Measurements from ENCODE around the gene URAD.
A peak's percentile ranks its signal among the peaks of the same experiment; 100 is the strongest.

The URAD gene

DNA sequence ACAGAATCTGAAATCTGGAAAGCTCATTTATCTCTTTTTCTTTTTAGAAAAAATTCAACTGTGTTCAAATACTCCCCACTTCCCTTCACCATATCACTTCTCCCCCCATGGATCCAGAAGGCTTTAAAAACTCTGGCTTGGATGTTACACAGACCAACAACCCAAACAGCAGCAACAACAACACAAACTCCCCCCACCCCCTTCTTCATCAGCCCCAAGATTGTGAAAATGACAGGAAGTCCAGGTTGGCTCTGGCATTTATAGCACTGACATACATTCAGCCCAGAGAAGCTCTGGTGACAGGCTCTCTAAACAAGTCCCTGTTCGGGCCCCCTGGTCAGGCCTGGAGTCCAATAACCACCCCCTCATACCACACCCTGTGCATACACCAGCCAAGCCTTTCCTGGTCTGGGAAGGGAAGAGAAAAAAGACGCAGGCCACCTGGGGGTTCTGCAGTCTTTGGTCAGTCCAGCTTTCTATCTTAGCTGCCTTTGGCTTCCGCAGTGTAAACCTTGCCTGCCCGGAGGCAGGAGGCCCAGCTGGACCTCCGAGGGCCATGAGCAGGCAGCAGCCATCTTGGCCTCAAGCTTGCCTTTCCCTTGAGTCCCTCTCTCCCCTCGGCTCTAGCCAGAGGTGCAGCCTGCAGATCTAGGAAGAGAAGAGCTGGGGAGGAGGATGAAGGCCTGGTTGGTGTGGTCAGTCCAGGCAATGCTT is 26.2 kb downstream of the URAD start:
- Histone ChIP-seq H3K27ac (ENCODE audit: low read depth, low read length) (no peak overlapping the region), H3K4me1 (ENCODE audit: insufficient read depth, low read length) (peaks cover 9% of the 10 kb centered on the region), H3K9me3 (ENCODE audit: low read length) (no peaks in the 10 kb centered on the region), H3K36me3 (ENCODE audit: insufficient read depth, low read length) (no peaks in the 10 kb centered on the region), H3K9ac (ENCODE audit: low read length) (no peak overlapping the region), H3K27me3 (ENCODE audit: control insufficient read depth in 1 of 2, insufficient read depth in 2 of 2, low read length in 2 of 2) (peaks cover 40 to 86% of the 10 kb centered on the region in 2 donors), H3K4me3 (ENCODE audit: low read depth in 1 of 2, low read length in 2 of 2) (no peak overlapping the region)

DNA sequence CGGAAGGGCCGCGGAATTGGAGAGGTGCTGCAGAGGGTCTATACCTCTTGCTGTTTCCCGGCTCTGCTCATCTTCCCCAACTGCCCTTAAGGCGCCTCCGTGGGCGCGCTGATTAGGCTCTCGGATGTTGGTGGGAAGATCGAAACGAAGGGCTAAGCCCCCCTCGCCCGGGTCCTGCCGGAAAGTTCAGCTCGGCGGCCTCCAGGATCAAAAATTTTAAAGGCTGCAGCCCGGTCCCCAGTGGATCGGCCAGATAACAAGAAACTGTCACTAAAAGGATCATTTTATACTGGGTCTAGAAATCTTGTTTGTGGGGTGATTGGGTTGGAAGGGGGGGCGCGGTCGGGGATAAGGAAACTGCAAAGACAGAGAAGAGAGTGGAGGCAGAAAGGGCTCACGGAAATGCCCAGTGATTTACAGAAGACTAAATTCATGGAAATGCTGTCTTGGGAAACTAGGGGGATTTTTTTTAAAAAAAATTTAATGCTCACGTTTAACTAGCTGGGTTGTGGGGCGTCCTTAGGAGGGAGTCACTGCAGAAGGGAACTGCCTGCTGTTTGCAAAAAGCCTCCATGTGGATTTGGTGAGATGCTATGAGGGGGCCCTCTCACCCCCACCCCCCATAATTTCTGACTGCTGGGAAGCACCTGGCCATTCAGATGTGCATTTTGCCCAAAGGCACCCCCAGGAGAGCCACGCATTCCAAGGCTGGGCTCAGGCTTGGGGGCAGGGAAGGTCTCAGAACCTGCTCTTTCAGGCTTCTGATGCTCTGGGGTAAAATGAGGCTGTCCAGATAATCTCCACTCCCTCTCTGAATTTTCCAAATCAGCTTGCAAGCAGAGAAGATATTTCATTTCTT is 27.0 kb downstream of the URAD start:
- H3K4me3 ChIP-seq (ENCODE audit: low read depth in 1 of 2, low read length in 2 of 2) = peak overlapping the region in 1 of 2 donors; percentile 49
- H3K27me3 ChIP-seq (ENCODE audit: control insufficient read depth in 1 of 2, insufficient read depth in 2 of 2, low read length in 2 of 2) = peaks cover 44 to 86% of the 10 kb centered on the region in 2 donors

DNA sequence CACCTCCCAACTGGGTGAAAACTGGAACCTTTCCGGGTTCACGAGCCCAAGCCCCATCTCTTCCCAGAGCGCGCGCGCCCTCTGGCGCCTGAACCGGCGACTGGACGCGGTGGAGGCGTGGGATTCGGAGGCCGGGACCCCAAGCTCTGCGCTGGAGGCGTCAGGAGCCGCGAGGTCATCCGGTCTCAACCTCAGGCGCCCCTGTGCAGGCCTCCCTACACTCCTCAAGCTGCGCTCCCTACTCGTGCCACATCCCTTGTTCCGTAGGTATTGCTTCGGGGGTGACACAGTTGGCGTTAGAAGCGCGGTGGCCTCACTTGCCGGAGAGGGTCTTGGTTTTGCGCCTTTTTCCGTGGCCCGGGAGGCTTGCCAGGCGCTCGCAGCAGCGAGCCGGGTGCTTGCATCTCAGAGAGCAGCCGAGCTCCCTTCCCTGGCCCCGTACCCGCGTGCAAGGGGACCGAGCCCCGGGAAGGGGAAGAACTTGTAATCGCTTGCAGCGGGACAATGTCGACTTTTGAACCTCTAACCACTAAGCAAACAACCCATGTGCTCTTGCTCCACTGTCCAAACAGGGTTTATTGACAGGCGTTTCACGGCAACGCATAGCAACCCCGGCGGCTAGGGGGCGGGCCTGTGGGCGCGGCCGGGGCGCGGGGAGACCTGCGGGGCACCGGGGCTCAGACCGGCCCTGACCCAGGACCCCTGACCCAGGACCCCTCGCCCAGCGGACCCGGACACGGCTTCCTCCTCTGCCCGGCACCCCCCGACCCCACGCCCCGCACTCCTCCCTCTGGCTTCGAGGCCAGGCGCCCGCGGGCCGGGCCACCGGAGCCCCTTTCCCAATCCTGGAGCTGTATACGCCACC is 27.9 kb downstream of the URAD start:
- H3K36me3 ChIP-seq (ENCODE audit: insufficient read depth, low read length) = no peaks in the 10 kb centered on the region
- peak overlapping the region in 1 of 2 donors; percentile 49 for H3K4me3 ChIP-seq (ENCODE audit: low read depth in 1 of 2, low read length in 2 of 2)
- H3K27ac ChIP-seq (ENCODE audit: low read depth, low read length) = no peak overlapping the region
- H3K27me3 ChIP-seq (ENCODE audit: control insufficient read depth in 1 of 2, insufficient read depth in 2 of 2, low read length in 2 of 2) = peaks cover 47 to 86% of the 10 kb centered on the region in 2 donors
- no peak overlapping the region for H3K9ac ChIP-seq (ENCODE audit: low read length)
- H3K4me1 ChIP-seq (ENCODE audit: insufficient read depth, low read length) = peaks cover 9% of the 10 kb centered on the region
- H3K9me3 ChIP-seq (ENCODE audit: low read length) = no peaks in the 10 kb centered on the region

More for the DNA sequence above, 27.0 kb downstream of the URAD start:
- no peaks in the 10 kb centered on the region for H3K36me3 ChIP-seq (ENCODE audit: insufficient read depth, low read length)
- no peak overlapping the region for H3K27ac ChIP-seq (ENCODE audit: low read depth, low read length)
- peaks cover 9% of the 10 kb centered on the region for H3K4me1 ChIP-seq (ENCODE audit: insufficient read depth, low read length)
- H3K9me3 ChIP-seq (ENCODE audit: low read length) = no peaks in the 10 kb centered on the region
- no peak overlapping the region for H3K9ac ChIP-seq (ENCODE audit: low read length)

DNA sequence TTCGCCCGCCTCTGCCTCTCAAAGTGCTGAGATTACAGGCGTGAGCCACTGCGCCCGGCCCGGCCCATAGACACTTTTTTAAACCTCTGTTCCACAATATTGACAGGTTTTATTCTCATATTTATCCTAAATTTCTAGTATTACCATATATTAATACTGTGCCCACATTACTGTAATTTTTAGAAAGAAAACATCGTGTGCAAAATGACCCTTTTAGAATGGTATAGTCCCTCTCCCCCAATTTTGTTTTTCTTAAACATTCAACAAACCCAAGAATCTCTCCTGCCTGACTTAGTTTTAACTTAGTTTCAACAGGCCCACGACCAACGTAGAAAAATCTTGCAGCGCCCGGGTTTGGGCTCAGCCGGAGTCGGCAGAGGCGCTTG is 28.5 kb downstream of the URAD start:
- H3K27me3 ChIP-seq (ENCODE audit: control insufficient read depth in 1 of 2, insufficient read depth in 2 of 2, low read length in 2 of 2) = peaks cover 45 to 84% of the 10 kb centered on the region in 2 donors
- H3K36me3 ChIP-seq (ENCODE audit: insufficient read depth, low read length) = no peaks in the 10 kb centered on the region
- no peak overlapping the region for H3K9ac ChIP-seq (ENCODE audit: low read length)
- no peaks in the 10 kb centered on the region for H3K9me3 ChIP-seq (ENCODE audit: low read length)
- H3K27ac ChIP-seq (ENCODE audit: low read depth, low read length) = no peak overlapping the region
- peak overlapping the region in 1 of 2 donors; percentile 49 for H3K4me3 ChIP-seq (ENCODE audit: low read depth in 1 of 2, low read length in 2 of 2)
- H3K4me1 ChIP-seq (ENCODE audit: insufficient read depth, low read length) = peaks cover 9% of the 10 kb centered on the region

DNA sequence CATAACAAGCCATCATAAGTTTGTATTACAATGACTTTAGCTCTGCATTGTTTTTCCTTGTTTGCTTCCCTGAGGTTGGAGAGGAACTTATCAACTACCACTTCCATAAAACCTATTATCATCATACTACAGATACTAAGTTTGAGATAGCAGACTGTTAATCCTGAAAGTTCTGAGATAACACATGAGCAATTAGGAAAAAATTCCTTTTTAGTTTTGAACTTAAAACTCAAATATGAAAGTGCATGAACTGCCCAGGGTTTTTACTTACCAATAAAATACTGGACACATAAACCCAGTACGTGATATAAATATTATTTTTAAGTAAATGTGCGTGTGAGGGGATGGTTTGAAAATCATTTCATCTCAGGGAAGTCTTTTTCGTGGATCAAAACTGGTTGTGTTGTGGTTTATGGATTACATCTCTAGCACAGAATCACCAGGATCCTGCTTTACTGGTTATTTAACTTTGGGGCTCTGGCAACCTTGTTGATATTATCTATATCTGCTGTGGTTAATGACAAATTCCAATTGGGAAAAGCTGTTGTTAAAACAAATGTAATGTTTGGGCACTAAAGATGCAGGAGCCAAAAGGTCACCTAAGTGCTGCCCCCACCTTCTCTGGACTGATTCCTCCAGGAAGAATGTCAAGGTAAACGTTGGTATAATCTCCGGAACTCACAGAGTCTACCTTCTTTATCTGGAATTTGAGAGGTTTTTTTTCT is 31.8 kb downstream of the URAD start:
- Histone ChIP-seq H3K36me3 (ENCODE audit: insufficient read depth, low read length) (no peaks in the 10 kb centered on the region), H3K4me3 (ENCODE audit: low read depth in 1 of 2, low read length in 2 of 2) (no peak overlapping the region), H3K27me3 (ENCODE audit: control insufficient read depth in 1 of 2, insufficient read depth in 2 of 2, low read length in 2 of 2) (peaks cover 52 to 89% of the 10 kb centered on the region in 2 donors), H3K9me3 (ENCODE audit: low read length) (no peaks in the 10 kb centered on the region), H3K27ac (ENCODE audit: low read depth, low read length) (no peak overlapping the region), H3K4me1 (ENCODE audit: insufficient read depth, low read length) (peaks cover 12% of the 10 kb centered on the region), H3K9ac (ENCODE audit: low read length) (no peak overlapping the region)

DNA sequence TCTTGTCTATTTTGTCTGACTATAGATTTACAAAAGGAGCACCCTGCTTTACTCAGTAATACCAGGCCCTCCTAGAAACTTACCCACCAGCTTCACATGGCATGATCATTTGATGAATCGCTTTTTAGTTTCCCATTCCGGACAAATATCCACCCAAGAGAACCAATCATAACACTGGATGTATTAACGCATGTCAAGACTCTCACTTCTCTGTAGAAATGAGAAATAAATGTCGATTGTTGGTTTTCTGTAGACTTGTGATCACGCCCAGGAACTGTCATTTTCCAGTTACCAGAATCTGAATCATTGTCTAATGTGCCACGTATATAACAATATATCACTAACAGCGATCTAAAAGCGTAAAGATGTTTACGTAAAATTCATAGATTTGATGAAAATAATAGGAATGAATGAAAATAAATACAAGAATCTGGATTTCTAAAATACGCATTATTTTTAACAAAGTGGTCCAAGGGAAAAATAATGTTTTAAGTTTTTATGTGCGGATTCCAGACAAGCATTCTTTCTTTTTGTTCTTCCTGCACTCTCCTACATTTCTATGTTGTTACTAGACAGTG is 33.4 kb downstream of the URAD start:
- H3K27ac ChIP-seq (ENCODE audit: low read depth, low read length) = no peak overlapping the region
- H3K27me3 ChIP-seq (ENCODE audit: control insufficient read depth in 1 of 2, insufficient read depth in 2 of 2, low read length in 2 of 2) = peaks cover 47 to 73% of the 10 kb centered on the region in 2 donors
- no peak overlapping the region for H3K9ac ChIP-seq (ENCODE audit: low read length)
- peaks cover 6% of the 10 kb centered on the region for H3K4me1 ChIP-seq (ENCODE audit: insufficient read depth, low read length)
- no peaks in the 10 kb centered on the region for H3K36me3 ChIP-seq (ENCODE audit: insufficient read depth, low read length)
- H3K4me3 ChIP-seq (ENCODE audit: low read depth in 1 of 2, low read length in 2 of 2) = no peak overlapping the region
- H3K9me3 ChIP-seq (ENCODE audit: low read length) = no peaks in the 10 kb centered on the region

DNA sequence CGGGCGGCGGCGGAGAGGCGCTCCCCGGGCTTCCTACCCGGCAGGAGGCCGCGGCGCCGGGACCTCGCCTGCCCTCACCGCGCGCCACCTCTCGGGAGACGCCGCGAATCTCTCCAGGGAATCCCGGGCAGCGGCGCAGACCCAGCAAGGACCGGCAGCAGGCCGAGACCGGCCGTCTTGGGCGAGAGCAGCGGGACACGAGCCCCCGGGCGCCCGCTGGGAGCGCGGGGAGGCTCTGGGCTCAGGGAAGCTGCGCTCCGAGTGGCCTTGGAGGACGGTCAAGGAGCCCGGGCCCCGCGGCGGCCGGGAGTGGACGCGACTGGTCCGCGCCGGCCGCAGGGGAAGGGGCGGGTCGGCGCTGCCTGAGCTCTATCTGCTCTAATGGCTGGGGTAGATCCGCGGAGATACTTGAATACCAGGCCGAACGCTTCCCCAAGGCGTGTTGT is 34.1 kb downstream of the URAD start:
- H3K9me3 ChIP-seq (ENCODE audit: low read length) = no peaks in the 10 kb centered on the region
- H3K4me3 ChIP-seq (ENCODE audit: low read depth in 1 of 2, low read length in 2 of 2) = peak overlapping the region; percentile 36 to 47
- no peak overlapping the region for H3K9ac ChIP-seq (ENCODE audit: low read length)
- H3K36me3 ChIP-seq (ENCODE audit: insufficient read depth, low read length) = no peaks in the 10 kb centered on the region
- H3K27me3 ChIP-seq (ENCODE audit: control insufficient read depth in 1 of 2, insufficient read depth in 2 of 2, low read length in 2 of 2) = peaks cover 47 to 66% of the 10 kb centered on the region in 2 donors
- H3K27ac ChIP-seq (ENCODE audit: low read depth, low read length) = no peak overlapping the region
- H3K4me1 ChIP-seq (ENCODE audit: insufficient read depth, low read length) = peaks cover 4% of the 10 kb centered on the region

DNA sequence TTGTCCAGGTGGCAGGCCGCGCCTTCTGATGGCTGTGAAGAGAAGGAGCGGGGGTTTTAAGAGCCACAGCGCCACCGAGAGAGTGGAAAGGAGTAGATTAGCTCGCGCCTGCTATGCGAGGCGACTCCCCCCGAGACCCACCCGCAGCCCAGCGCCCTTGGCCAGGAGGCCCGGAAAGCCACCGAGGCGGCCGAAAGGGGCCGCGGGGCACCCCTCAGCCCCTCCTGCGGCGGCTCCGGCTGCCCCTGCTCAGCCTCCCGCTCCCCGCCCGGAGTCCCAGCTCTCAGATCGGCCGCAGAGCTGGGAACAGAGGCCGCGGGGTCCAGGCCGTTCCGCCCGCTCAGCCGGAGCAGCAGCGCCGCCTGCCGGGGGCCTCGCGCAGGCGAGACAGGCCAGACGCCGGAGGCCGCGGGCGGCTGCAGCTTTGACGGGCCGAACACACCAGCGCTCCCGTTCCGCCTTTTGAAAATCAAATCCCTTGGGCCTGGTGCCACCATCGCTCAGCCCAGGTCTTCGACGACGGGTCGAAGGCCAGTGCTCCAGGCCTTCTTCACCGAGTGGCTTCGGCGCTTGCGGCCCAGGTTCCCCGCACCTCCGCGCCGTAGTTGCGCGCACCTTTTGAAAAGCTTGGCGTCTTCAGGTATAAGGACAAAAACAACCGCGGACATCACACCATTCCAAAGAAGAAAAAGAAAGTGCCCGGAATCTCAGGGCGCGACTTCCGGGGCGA is 34.7 kb downstream of the URAD start:
- Histone ChIP-seq H3K4me1 (ENCODE audit: insufficient read depth, low read length) (peaks cover 4% of the 10 kb centered on the region), H3K36me3 (ENCODE audit: insufficient read depth, low read length) (no peaks in the 10 kb centered on the region)

DNA sequence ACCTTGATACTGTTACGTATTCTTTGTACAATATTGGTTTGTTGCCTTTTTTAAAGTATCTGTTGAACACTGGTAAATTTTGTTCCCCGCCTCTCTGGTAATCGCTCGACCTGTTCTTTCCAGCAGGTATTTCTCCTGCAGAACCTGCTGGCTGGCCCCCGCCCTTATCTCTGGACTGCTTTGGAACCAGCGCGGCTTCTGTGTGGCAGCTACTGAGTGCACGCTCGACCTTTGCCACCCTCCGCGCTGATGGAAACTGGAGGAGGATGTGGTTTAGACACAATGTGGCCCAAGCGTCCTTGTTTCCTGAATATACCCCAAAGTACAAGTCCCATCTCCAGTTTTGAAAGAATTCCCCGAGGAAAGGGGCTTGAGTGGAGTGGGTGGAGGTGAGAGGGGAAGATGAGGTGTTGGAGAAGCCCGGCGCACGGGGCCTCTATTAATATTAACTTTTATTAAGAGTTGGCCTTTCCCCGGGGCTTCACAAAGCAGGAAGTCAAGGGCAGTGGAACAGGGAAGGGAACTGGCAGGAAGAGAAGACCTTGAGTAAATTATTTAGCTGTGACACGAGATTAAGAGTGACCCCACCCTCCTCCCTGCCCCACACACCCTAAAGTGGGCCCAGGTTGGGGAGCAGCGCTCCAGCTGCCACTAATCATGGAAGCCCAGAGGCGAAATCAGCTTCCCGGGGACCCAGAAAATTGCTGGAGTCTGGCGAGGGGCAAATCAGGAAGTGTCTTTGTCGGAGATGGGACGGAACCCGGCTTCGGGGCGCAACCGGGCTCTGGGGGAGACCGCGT is 35.4 kb downstream of the URAD start:
- Histone ChIP-seq H3K9me3 (ENCODE audit: low read length) (no peaks in the 10 kb centered on the region), H3K4me1 (ENCODE audit: insufficient read depth, low read length) (peaks cover 4% of the 10 kb centered on the region), H3K4me3 (ENCODE audit: low read depth in 1 of 2, low read length in 2 of 2) (peak overlapping the region; percentile 41 to 47), H3K27me3 (ENCODE audit: control insufficient read depth in 1 of 2, insufficient read depth in 2 of 2, low read length in 2 of 2) (peaks cover 34 to 53% of the 10 kb centered on the region in 2 donors), H3K9ac (ENCODE audit: low read length) (no peak overlapping the region), H3K27ac (ENCODE audit: low read depth, low read length) (no peak overlapping the region), H3K36me3 (ENCODE audit: insufficient read depth, low read length) (no peaks in the 10 kb centered on the region)

More for the DNA sequence above, 34.7 kb downstream of the URAD start:
- Histone ChIP-seq H3K27me3 (ENCODE audit: control insufficient read depth in 1 of 2, insufficient read depth in 2 of 2, low read length in 2 of 2) (peaks cover 41 to 60% of the 10 kb centered on the region in 2 donors), H3K9ac (ENCODE audit: low read length) (no peak overlapping the region), H3K4me3 (ENCODE audit: low read depth in 1 of 2, low read length in 2 of 2) (peak overlapping the region; percentile 41 to 47), H3K27ac (ENCODE audit: low read depth, low read length) (no peak overlapping the region), H3K9me3 (ENCODE audit: low read length) (no peaks in the 10 kb centered on the region)

Data from muscle layer of colon (tissue), 2 donors.